NCI-H2081 (cell line): ENCODE data around the gene RASGEF1C.
"Not testable (repeated sequence)": the region's sequence is repeated elsewhere in the genome, so short reads cannot be mapped to it uniquely, and the experiment has no call there.

Experiments used
- DNase-seq, 2 experiments: peaks; one replicate each; lab custom pipeline; 2025; lab: John Stamatoyannopoulos, UW

RASGEF1C gene

DNA sequence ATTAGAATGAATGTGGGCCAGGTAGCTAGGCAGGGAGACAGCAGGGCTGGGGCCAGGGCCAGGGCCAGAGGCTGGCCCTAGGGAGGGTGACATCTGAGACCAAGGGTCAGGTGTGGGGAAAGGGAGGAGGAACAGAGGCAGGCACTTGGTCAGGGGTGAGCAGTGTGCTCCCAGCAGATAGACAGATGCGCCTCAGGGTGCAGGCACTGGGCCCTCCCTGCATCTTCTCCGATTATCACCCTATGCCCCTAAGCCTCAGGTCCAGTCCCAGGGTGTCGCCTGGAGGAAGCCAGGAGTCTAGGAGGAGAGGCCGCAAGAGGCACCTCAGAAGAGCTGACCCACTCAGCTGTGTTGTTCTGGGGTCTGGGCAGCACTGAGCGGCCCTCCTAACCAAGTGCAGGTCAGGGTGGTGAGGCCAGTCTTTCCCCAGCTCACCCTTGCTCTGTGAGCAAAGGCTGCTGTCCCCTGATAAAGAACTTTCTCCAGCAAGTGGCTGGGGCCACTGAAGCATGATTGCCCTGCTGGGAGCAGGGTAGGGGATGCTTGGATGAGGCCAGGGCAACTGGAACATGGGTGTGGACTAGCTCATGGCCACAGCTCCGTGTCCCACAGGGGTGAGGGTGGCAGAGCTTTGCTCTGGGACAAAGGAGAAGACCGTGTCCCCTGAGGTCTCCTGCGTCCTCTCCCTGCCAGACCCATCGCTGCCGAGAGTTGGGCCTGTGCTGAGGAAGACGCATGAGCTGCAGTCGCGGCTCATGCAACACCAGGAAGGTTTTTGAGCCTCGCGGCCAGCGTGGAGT lies 2.1 kb upstream of the RASGEF1C start:
- DNase-seq = no peak

DNA sequence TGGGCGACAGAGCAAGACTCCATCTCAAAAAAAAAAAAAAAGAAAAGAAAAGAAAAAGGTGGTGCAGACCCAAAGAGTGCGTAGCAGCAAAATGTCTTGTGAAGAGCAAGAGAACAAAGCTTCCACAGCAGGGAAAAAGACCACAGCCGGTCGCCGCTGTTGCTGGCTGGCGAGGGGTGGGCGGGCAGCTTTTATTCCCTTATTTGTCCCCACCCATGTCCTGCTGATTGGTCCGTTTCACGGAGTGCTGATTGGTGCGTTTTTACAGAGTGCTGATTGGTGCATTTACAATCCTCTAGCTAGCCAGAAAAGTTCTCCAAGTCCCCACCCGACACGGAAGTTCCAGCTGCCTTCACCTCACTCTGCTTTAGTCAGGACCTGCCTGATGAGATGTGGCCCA lies 1.1 kb upstream of the RASGEF1C start:
- not testable (repeated sequence) for DNase-seq

DNA sequence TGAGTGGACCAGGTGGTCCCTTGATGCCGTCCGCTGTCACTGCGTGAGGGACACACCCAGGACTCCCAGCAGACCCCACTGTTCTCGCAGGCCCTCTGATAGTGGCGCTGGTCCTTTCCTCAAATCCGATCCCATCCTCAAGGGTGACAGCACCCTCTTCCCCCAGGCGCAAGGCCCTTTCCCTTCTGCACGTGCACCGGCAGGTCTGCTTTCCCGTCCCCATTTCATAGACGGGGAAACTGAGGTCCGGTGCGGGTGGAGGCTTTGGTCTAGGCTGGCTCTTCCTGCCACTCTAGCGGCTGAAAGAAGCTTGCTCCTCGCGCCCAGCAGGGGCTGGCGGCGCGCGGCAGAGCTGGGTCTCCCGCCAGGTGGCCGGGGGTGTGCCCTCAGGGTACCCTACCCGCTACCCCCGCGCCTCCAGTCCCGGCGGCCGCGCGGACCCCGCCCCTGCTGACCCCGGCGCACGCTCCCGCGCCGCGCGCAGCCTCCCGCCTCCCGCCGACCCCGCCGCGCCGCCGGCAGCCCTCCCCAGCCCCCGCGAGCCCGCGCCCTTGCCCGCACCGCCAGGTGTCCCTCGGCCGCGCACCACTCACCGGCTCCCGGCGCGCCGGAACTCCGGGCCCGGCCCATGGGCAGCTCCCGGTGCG lies 453 bp downstream of the RASGEF1C start:
- peak in 1 of 2 experiments; percentile 29 for DNase-seq

DNA sequence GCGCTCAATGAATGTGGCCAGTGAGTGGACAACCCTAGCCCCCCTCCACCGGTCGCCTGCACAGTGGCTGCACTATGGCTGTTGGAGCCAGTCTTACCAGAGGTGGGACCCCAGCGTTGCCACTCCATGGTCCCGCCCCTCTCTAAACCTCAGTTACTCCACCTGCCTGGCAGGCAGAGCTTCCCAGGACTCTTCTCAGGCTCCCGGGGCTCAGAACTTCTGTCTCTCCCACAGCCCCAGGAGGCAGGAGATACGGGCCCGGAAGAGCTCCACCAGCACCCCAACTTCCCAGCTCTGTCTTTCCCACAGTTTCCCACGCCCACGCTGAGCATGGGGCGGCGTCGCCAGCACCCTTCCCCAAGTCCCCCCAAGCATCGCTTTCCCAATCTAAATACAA lies 975 bp downstream of the RASGEF1C start:
- no peak for DNase-seq

DNA sequence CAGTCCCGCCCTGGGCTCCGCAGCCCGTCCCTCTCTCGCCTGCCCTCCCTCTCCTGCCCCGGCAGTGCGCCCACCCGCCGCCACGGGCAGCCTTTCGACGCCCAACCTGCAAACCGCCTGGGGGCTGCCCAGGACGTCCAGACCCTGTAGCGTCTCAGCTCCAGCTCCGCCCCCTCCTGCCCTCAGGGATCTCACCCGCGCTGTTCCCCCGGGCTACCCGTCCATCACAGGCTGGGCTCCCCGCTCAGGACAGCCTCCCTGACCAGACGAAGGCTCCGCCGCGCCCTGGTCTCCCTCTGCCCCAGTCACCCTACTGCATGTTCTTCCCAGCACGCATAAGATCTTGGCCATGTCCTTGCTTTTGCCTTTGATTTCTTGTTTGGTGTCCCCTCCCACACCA lies 1.4 kb downstream of the RASGEF1C start:
- no peak for DNase-seq

DNA sequence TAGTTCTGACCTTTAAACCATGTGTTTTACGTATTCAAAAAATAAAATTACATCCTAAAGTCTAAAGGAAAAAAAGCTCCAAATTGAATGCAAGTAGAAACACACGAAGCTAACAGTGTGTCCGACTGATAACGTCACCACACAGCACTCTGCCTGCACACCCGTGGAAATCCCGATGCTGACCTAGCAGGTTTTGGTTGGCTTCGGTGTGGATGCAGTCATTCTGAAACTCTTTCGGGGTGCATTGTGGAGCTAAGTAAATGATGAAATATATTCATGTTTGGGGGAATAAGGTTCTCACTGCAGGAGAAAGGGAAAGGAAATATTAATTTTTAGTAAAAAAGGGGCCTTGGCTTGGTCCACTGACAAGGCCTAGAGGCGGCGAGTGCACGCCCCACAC lies 2.0 kb downstream of the RASGEF1C start:
- no peak for DNase-seq

DNA sequence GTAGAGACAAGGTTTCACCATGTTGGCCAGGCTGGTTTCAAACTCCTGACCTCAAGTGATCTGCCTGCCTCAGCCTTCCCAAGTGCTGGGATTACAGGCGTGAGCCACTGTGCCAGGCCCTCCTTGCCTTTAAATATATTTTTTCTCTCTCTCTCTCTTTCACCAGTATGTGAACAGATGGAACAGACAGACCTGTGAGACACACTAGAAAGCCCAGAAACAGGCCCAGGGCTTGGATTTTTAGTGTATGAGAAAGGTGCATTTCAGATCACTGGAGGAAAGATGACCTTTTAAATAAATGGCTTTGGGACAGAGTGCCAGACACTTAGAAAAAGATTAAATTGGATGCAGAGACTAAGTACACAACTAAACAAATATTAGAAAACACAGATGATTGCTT lies 3.1 kb downstream of the RASGEF1C start:
- DNase-seq = no peak

DNA sequence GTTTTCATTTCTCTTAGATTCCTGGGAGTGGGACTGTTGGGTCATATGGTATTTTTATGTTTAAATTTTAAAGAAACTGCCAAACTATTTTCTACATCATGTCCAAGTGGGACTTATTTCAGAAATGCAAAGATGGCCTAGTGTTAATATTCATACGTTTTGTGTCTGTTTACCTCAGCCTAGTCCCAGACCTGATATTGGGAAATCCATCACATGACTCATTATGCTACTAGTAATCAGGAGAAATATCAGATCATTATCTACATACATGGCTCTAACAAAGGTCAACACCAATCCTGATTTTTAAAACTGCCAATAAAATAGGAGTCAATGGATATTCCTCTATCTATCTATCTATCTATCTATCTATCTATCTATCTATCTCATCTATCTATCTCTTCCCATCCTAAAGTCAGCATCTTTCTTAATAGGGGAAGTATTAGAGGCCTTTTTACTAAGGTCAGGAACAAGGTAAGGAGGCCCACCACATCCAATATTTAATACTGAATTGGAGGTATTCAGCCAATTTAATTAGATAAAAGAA lies 4.7 kb downstream of the RASGEF1C start:
- DNase-seq = no peak

DNA sequence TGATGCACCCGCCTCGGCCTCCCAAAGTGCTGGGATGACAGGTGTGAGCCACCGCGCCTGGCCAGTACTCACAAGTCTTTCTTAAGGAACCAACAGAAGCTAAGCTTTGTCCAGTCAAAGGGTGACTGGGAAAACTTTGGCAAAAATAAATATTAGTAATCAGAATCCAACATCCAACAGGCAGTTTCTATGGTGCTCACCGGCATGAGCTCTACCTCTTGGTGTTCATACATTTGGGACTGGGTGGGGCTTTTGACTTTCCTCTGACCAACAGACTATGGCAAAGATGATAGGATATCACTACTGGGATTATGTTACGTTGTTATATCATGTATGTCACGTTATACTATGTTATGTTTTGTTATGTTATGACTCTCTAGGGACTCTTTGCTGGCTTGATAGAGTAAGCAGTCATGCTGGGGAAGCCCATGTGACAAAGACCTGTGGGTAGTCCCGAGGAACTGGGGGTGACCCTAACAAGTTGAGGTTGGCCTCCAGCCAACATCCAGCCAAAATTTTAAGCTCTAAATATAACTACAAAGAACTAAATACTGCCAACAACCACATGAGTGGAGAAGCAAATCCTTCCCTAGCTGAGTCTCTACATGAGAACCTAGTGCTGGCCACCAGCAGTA lies 6.0 kb downstream of the RASGEF1C start:
- no peak for DNase-seq

DNA sequence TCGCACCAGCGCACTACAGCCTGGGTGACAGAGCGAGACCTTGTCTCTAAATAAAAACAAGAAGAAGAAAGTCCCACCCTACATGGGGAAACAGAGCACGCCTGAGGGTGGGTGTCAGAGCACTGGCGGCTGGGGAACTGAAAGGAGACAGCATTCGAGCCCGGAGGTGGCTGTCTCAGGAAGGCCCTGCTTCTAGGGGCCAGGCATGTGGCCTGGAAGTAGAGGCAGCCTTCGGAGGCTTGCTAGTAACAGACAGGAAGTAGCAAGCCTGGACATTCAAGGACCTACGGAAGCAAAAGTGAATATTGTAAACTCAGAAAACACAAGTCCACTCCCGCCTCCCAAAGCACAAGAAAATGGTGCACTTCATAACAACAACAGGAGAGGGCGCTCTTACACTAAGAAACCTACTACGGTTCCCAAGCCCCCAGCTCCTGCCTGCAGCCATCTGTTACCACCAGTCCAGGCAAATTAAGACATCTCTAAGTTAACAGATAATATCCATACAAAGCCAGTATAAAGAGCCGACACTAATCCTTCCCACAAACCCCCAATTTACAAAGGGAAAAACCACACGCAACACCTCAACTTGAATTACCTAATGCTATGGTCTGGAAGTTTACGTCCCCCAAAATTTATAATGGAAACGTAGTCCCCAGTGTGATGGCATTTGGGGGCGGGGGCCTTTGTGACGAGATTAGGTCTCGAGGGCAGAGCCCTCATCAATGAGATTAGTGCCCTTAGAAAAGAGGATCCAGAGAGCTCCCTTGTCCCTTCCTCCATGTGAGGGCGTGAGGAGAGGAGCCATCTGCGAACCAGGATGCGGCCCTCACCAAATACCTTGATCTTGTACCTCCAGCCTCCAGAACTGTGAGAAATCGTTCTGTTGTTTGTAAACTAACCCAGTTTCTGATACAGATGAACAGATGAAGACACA lies 7.7 kb downstream of the RASGEF1C start:
- DNase-seq = peak; percentile 38 to 45

DNA sequence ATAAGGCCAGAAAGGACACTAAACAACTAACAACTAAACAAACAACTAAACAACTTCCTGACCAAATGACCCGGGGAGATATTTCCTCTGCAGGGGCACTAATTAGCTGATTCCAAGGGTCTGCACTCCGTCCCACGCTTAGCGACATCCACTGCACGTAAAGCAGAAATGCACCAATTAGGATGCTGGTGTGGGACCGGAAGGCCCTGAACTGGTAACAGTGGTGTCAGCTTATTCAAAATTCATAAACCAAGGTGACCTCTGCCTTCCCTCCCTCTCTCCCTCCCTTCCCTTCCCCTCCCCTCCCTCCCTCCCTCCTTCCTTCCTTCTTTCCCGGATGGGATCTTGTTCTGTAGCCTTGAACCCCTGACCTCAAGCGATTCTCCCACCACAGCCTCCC lies 9.6 kb downstream of the RASGEF1C start:
- no peak for DNase-seq

DNA sequence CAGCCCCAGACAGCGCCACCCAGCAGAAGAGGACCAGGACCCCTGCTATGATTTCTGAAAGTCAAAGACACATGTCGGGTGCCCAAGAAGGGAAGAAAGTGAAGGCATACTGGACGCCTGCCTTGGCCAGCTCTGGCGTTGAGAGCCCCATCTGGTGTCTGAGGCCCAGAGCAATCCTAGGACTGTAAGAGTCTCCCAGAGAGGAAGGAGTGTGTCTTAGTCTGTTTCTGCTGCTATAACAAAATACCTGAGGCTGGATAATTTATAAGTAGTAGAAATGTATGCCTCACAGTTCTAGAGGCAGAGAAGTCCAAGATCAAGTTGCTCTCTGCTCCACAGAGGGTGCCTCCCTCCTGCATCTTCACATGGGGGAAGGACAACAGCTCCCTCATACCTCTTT lies 10.8 kb downstream of the RASGEF1C start:
- no peak for DNase-seq

DNA sequence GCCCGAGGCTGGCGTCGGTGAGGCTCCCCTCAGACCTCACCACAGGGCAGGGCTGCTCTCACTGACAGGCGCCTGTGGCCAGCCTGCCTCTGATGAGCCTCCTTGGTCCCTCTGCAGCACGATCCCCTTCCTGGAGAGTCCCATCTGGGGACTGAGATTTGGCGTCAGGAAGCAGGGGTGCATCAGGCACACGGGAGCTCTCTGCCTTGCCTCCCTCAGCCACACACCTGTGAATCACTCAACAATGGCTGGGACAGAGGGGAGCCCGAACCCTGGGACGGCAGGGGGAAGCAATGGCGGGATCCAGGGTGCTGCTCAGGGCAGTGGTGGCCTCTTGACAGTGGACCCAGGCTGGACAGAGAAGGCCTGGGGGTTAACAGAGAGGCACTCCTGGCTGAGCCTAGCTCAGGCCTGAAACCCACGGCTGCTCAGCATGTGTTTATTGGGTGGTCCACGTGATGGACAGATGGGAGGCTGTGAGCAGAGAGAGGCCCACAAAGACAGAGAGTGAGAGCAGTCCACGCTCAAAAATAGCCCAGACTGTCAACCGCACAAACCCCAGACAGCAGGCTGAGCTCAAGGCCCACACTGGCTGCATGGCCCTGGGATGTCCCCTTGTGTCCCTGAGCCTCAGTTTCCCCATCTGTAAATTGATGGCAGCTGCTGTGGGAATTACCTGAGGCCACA lies 11.9 kb downstream of the RASGEF1C start:
- no peak for DNase-seq

DNA sequence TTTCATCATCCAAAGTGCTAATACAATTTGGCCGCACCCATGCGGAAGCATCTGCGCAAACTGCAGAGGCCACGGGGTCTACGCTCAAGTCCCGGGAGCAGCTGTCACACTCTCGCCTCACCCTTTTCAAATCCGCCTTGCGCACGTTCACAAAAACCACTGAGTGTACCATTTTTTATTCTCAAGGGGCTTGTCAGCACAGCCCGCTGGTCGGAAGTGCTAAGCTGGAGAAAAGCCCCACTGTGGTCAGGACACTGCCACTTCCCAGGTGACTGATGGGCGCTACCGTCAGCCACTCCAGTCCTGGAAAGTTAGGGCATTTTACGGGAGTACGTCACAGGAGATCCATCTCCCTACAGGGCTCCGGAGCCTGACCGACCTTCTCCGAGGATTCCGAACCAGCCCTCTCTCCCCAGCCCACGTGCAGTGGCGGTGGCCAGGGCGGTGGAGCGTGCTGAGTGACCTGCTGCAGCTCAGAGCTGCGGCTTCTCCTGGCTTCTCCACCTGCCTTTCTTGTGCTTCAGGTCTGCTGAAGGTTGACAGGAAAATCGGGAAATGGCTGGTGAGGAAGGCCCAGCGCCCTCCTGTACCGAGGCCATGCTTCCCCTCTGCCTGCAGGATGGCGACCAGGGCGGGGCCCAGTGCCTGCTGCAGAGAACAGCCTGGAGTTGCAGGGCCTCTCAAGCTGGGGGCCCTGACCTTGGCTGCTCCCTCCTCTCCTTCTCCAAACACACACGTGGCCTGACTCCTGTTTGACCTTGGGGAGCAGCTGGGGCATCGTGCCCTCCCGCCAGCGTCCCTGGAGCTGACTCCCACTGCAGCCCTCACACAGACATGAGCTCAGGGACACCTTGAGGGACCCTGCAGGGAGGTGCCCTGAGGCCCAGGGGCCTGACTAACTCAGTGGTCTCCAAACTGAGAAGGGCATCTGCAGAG lies 14.3 kb downstream of the RASGEF1C start:
- no peak for DNase-seq

DNA sequence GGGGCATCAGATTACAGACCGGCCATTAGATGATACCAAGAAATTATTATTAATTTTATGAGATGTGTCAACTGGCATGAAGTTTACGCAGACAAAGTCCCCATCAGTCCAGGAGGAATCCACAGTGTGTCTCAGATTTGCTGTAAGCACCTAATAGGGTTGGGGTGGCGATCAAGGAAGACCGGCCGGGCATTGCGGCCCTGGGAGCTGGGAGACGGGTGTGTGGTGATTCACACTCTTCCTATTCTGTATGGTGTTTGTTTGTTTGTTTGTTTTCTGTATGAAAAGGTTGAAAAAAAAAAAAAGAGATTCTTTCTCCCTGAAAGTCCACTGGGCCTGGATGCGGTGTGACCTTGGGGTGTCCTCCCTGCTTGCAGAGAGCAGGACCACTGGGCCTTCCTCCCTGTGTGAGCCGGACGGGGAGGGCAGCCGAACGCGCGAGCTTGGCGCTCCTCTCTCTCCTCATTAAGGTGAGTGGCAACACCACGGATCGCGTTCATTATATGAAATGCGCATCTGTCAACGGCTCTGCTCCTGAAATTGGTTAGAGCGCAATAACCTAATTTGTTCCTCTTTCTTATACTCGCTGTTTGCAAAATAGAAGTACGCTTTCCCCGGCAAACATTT lies 15.1 kb downstream of the RASGEF1C start:
- no peak for DNase-seq

DNA sequence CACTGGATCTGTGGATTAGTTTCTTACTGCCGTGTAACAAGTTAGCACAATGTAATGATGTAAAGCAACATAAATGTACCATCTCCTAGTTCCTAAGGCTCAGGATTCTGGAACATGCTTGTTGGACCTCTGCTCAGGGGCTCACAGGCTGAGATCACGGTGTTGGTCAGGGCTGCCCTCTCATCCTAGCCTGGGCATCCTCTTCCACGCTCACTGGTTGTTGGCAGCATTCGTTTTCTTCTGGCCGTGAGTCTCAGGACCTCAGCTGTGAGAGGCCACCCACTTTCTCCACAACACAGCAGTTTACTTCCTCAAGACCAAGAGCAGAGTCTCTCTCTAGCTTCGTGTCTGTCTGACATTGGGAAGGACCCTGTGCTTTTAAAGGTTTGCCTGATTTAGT lies 17.3 kb downstream of the RASGEF1C start:
- no peak for DNase-seq

DNA sequence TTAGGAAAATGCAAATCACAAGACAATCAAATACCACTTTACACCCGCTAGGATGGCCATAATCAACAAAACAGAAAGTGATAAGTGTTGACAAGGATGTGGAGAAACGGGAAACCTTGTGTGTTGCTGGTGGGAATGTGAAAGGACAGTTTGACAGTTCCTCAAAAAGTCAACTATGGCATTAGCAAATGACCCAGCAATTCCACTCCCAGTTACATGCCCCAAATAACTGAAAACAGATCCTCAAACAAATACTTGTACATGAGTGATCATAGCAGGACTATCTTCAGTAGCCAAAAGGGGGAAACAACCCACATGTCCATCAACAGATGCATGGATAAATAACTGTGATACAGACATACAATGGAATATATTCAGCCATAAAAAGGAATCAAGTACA lies 21.2 kb downstream of the RASGEF1C start:
- DNase-seq = no peak

DNA sequence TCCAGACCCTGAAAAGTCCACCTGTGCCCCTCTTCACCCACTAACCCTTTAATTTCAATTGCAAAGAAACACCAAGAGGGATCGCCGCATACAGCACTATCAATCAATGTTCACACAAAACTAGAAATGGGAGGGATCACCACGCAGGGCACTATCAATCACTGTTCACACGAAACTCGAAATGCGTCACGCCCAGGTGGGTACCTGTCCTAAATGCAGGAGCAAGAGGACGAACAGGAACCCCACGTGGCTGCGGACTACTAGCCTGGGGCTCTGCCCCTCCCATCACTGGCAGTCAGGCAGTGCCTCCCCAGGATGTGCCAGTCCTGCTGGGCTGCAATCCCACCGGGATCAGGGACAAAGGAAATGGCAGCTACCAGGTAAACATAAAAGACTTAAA lies 28.2 kb downstream of the RASGEF1C start:
- DNase-seq = no peak

DNA sequence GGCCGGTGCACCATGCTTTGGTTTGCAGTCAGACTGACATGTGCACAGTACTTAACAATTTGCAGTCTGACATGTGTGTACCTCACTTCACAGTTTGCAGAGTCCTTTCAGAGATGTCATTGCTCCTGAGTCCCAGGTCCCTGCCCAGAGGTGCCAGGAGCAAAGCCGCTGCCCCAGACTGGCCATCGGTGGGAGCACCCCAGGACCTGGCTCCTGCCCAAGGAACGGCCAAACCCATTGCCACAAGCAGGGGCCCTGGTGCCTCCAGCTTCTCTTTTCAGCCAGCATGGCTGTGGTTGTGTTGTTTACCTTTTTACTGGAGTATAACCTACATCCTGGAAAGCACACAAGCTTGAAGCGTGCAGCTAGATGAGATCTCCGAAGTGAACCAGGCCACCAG lies 28.6 kb downstream of the RASGEF1C start:
- DNase-seq = no peak
